HG02981 (cell line): ENCODE results near the gene ATOX1.

Experiments used
- ATAC-seq: cut with Tn5 transposase; IDR thresholded peaks from one replicate; pipeline ENCODE4 v1.9.1; 2021; ENCODE audit warnings: mild to moderate bottlenecking, moderate library complexity; ENCODE audit not compliant: unreplicated experiment

The ATOX1 gene

GRCh38 chr5:151770383-151771258 lies 12.2 kb upstream of the ATOX1 start:
- ATAC-seq = peak; percentile 26

DNA sequence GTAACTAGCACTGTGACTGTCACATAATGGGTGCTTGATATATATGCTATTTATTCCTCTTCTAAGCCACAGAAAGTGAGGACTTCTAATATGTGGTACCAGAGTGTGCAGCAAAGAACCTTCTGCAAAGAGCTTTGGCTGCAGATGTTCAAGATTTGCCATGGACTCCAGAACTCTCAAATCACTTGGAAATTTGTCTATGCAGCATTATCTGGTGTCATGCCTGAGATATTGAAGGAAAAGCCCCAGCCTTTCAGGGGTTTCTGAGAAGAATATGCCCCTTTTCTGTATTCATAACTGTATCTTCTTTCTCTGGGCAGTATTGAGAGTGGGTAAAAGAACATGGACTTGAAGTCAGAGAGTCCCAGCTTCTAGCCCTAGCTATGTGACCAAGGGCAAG lies 8.5 kb upstream of the ATOX1 start:
- no peak for ATAC-seq

DNA sequence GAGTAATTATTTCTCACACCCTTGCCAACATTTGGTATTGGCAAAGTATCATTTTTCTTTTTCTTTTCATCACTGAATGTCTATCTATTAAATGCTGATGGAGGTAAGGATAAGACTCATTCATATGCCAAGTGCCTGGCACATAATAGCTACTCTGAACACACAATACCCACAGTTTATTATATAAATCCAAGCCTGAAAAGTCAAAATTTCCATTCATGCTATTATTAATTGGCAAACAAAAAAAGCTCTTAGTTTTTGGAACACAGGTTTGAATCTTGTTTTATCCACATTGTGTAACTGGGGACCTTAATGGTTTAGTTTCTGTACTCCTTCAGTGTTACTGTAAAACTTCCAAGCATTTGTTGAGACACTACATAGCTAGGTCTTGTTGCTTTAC lies 6.4 kb upstream of the ATOX1 start:
- no peak for ATAC-seq

DNA sequence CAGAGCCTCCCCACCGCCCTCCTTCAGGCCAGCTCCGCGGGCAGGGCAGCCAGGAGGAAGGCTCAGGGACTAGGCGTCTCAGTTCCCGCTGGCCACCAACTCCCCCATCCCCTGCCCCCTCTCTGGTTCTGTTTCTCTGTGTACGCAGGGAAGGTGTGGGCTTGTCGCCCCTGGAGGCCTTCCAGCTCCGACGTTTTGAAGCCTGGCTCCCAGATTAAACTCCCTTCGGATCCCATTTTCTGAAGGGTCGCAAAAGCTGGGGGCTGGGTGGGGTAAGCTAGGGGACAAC lies 346 bp downstream of the ATOX1 start:
- peak; percentile 6 for ATAC-seq

- ATAC-seq = peak; percentile 16
Measured at GRCh38 chr5:151757233-151758140, 944 bp downstream of the ATOX1 start.

- no peak for ATAC-seq
Measured at GRCh38 chr5:151755383-151755782, 3.0 kb downstream of the ATOX1 start.

- ATAC-seq = no peak
Measured at GRCh38 chr5:151751593-151751992, 6.8 kb downstream of the ATOX1 start.

DNA sequence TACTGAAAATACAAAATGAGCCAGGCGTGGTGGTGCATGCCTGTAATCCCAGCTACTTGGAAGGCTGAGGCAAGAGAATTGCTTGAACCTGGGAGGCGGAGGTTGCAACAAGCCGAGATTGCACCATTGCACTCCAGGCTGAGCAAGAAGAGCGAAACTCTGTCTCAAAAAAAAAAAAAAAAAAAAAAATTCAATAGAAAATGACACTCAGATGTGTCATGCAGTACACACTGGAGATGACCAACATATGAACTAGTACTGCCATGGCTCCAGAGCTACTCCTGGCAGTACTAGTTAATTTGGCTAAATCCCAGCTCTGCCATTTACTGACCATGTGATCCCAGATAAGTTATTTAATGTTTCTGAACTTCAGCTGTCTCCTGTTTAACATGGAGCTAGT lies 7.3 kb downstream of the ATOX1 start:
- ATAC-seq = no peak

- no peak for ATAC-seq
Measured at GRCh38 chr5:151750121-151750520, 8.3 kb downstream of the ATOX1 start.

DNA sequence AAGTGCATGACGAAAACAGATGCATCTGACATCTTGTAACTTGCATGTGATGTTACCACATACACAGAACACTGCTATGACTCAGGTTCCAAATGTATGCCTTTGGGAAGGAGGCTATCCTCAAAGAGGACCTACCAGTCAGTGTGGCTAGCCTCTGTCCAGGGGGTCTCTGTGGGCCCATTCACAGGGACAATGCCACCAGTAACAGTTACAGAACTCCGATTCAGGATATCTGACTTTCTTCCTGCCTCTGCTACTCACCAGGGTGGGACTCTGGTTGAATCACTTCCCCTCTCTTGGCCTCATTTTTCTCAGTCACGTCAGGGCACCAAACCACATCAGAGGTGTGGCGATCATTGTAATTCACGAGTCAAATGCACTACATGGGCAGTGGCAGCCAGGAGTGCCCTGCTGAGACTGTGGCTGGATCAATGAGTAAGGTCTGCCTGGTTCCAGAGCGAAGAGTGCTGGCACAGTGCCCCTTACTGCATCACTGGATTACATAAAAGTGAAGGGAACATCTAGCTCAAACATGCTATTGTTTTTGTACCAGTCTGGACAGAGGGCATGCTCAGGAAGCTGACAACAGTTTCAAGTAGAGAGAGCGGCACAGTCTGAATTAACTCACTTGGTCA lies 13.2 kb downstream of the ATOX1 start:
- peak; percentile 62 for ATAC-seq

DNA sequence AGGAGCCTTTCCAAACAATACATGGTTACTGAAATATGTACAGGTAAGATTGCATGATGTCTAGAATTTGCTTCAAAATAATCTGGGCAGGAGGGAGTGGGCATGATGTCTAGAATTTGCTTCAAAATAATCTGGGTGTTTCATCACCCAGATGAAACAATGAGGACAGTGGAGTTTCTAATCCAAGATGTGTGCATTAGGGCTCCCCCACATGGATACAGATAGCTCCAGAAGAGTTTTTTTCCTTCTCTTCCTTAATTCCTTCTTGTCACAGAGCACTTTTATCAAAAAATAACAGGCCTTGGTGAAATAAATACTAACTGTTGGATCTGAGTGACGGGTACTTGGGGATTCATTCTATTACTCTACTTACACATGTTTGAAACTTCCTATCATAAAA lies 14.9 kb downstream of the ATOX1 start:
- no peak for ATAC-seq

DNA sequence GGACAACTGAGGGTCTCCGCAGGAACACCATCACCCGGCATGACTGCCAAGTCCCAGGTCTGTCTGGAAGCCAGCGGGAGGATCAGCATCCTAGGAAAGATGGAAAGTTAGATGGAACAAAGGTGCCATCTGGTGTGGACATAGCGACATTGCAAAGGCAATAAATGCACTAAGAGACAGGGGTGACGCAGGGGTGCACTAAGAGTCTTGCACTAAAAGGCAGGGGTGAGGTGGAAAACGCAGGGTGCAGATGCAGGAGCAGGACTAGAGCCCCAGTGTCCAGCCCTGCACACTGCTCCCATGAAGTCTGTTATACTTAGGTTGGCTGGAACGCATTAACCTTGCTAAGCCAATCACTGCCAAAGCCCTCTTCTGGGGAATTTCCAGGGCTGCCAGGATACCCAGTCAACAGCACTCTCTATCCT lies 15.5 kb downstream of the ATOX1 start:
- no peak for ATAC-seq

DNA sequence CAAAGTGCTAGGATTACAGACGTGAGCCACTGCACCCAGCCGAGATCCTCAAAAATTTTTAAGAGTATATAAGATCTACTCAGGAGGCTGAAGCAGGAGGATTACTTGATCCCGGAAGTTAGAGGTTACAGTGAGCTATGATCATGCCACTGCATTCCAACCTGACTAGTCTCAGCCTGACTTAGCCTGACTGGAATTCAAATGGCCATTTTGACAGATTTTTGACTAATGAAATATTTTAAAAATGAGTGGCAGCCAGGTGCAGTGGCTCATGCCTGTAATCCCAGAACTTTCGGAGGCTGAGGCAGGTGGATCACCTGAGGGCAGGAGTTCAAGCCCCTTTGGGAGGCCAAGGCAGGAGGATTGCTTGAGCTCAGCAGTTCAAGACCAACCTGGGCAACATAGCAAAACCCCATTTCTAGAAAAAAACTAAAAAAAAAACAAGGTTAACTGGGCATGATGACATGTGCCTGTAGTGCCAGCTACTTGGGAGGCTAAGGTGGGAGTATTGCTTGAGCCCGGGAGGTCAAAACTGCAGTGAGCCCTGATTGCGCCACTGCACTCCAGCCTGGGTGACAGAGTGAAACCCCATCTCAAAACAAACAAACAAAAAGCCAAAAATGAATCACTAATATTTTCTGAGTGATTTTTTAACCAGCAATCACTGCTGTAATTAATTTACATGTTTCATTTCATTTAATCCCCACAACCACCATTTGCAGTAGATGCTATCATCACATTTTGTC lies 16.6 kb downstream of the ATOX1 start:
- ATAC-seq = no peak

GRCh38 chr5:151740958-151741373 lies 17.5 kb downstream of the ATOX1 start:
- ATAC-seq = no peak

DNA sequence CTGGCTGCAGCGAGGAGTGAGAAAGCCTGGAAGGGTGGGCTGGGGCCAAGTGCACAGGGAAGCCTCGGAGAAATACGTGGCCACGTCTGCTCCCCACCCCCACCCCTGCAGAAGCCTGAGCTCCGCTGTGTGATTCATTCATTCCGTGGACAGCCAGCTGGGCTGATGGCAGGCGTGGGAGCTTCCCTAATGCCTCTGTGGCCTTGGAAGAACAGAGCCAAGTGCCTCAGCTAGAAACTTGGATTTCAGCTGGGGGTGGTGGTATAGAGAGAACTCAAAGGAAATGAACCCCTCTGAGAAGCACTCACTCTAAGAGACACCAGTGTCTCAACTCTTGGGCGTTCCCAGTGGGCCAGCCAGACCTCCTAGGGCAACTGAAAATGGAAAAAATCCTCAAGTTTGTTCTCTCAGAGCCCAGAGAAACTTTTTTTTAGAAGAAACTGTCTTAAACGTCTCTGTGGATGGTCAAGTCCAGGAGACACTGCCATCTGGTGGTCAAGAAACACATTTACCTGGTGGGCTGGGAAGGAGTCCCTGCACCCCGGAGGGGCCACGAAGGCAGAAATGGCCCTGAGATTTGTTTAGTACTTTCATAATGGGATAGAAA lies 18.0 kb downstream of the ATOX1 start:
- no peak for ATAC-seq

DNA sequence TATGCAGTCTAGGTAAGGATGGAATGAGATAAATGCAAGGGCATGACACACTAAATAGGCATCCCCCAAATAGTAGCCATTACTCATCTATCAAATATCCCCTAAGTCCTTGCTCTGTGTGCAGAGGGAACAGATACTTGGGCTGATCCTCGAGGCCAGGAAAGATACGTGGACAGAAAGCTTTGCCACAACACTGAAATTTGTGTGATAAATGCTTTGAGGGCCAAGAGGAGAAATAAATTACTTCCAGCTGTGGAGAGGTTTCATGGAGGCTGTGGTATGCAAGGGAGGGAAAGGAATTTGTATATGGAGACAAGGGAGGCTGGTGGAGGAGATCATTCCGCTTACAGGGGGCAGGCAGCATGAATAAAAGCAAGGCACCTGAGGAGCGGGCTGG lies 18.5 kb downstream of the ATOX1 start:
- ATAC-seq = no peak

DNA sequence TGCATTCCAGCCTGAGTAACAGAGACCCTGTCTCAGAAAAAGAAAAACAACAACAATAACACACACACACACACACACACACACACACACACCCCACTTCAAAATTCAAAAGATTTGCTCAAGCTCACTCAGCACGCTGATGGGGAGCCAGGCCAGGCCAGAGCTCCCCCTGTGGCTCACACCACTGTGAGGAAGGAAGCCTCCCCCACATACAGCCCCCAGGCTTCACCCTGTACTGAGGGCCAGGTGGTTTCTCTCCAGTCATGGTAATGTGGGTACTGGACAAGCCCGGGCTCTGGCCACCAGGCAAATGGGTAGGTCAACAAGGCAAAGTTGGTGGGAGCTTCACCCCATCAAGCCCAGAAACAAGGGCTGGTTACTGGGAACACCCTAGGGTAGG lies 19.0 kb downstream of the ATOX1 start:
- no peak for ATAC-seq

DNA sequence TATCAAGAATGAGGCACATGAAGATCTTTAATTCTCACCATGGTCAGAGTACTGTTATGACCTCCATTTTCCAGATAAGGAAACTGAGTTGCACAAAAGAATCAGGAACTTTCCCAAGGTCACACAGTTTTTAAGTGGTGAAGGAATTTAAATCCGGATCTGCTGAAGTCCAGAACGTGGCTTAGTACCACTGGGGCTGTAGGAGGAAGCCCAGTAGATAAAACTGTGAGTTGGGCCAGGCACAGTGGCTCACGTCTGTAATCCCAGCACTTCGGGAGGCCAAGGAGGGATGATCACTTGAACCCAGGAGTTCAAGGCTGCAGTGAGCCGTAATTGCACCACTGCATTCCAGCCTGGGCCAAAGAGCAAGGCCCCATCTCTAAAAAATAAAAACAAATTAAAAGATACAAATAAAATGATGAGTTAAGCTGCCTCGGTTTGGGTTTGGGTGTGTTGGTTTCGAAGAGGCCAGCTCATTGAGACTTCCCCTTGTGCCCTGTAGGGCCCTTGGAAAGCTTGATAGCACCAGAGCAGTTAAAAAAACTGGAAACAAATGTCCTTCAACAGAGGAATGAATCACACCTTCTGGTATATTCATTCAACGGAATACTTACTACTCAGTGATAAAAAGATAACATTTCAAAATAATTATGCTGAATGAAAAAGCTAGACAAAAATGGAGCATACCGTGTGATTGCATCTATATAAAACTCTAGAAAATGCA lies 20.1 kb downstream of the ATOX1 start:
- ATAC-seq = no peak

DNA sequence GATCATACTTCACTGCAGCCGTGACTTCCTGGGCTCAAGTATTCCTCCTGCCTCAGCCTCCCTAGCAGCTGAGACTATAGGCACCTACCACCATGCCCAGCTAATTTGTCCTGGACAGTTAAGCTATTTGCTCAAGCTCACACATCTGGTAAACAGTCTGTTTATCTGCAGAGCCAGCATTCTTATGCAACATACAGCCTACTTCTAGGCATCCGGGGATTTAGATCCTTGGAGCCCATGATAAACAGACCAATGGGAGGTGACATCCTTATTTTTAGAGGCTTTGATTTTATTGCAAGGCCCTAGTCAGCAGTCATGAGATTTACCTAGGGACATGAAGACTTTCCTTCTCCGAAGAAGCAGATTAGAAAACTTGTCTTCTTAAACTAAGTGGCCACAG lies 21.0 kb downstream of the ATOX1 start:
- ATAC-seq = no peak

- ATAC-seq = no peak
Measured at GRCh38 chr5:151735646-151736045, 22.8 kb downstream of the ATOX1 start.
